HG02870 (cell line): ENCODE data around the gene C4B.
"Not testable (repeated sequence)": the region's sequence is repeated elsewhere in the genome, so short reads cannot be mapped to it uniquely, and the experiment has no call there.

ENCODE experiments used
- ATAC-seq: cut with Tn5 transposase; IDR thresholded peaks from one replicate; pipeline ENCODE4 v1.9.1; 2021; ENCODE audit warnings: mild to moderate bottlenecking, moderate library complexity; ENCODE audit not compliant: unreplicated experiment

Gene C4B

GRCh38 chr6:32014547-32014946, at the start of gene C4B:
Gene C4B (plus strand): TSS chr6:32014795. CDS start chr6:32014846, 51 bp downstream.
- not testable (repeated sequence) for ATAC-seq

GRCh38 chr6:31965700-31966099, 48.9 kb upstream of the C4B start:
- no peak for ATAC-seq

- ATAC-seq: no peak
Measured at GRCh38 chr6:31966506-31966905, 48.1 kb upstream of the C4B start.

GRCh38 chr6:31966997-31967925, 47.3 kb upstream of the C4B start:
- ATAC-seq: no peak

GRCh38 chr6:31967926-31968320, 46.7 kb upstream of the C4B start:
- no peak for ATAC-seq

GRCh38 chr6:31968326-31968725, 46.3 kb upstream of the C4B start:
- no peak for ATAC-seq

- no peak for ATAC-seq
Measured at GRCh38 chr6:31968791-31969711, 45.5 kb upstream of the C4B start.

- ATAC-seq: no peak
Measured at GRCh38 chr6:31969712-31970603, 44.6 kb upstream of the C4B start.

GRCh38 chr6:31970604-31971271, 43.9 kb upstream of the C4B start:
- no peak for ATAC-seq

GRCh38 chr6:31971279-31971992, 43.2 kb upstream of the C4B start:
- ATAC-seq: no peak

GRCh38 chr6:31971993-31972708, 42.4 kb upstream of the C4B start, which contains the start of gene DXO:
Gene DXO (minus strand): TSS chr6:31972138. CDS start chr6:31971675, 463 bp downstream.
- ATAC-seq: peak; percentile 83

- no peak for ATAC-seq
Measured at GRCh38 chr6:31972709-31973350, 41.8 kb upstream of the C4B start.

- not testable (repeated sequence) for ATAC-seq
Measured at GRCh38 chr6:31976065-31976464, 38.5 kb upstream of the C4B start.

- ATAC-seq: no peak
Measured at GRCh38 chr6:31977816-31978431, 36.7 kb upstream of the C4B start.

GRCh38 chr6:31978831-31979230, 35.8 kb upstream of the C4B start:
- ATAC-seq: no peak

GRCh38 chr6:31979238-31979898, 35.2 kb upstream of the C4B start:
- no peak for ATAC-seq

GRCh38 chr6:31980195-31980876, 34.3 kb upstream of the C4B start:
- ATAC-seq: not testable (repeated sequence)
